Measurements from ENCODE around the gene CD1E.

- TF ChIP-seq MAX (IDR thresholded peaks at IDR 0.05; ENCODE audit: low read depth) = no peak
- TF ChIP-seq GATA2 (CRISPR knock-in tag; IDR thresholded peaks at IDR 0.05) = no peak
- TF ChIP-seq EZH2phosphoT487 (IDR thresholded peaks at IDR 0.05; ENCODE audit: borderline replicate concordance, low read depth) = no peak
- no peak for TF ChIP-seq FOSL2 (IDR thresholded peaks at IDR 0.05; ENCODE audit: borderline replicate concordance, low read depth)
- no peak for TF ChIP-seq JUND (IDR thresholded peaks at IDR 0.05)
- TF ChIP-seq CTCF (IDR thresholded peaks at IDR 0.05) = no peak
Measured at GRCh38 chr1:158356616-158357015, 2.9 kb downstream of the CD1E start.
